Activated CD8-positive, alpha-beta T cell treated with anti-CD3 and anti-CD28 coated beads, Interleukin-2, amount 10 ng/mL, durations not matched to agents 7 days and 5 days (primary cell): ENCODE results near the gene EVC. TPM values are rescaled to one million over a fixed set of nuclear protein-coding genes. Genes with fewer than 3 reads are reported as not detected.

Experiments used
- ATAC-seq: fragments of 150-1000 bp; cut with Tn5 transposase; one replicate; pipeline ENCODE4 v1.10.0; 2021; ENCODE audit warnings: moderate library complexity
- CTCF ChIA-PET: fragments of 350-600 bp; sonication (Branson Sonifier 250); formaldehyde crosslinking; loops from one replicate; lab custom pipeline; 2021; ENCODE audit warnings: antibody characterized with exemption; lab: Charles Lee
- POLR2A ChIA-PET: fragments of 350-600 bp; sonication (Branson Sonifier 250); formaldehyde crosslinking; loops from one replicate; lab custom pipeline; 2021; ENCODE audit warnings: antibody characterized with exemption; lab: Charles Lee
- DNase-seq: peaks from one replicate; pipeline ENCODE4 v3.0.0-alpha.2; 2020
- H3K27ac Mint-ChIP-seq: one replicate; pipeline ENCODE4 v1.8.0; 2021; ENCODE audit warnings: mild to moderate bottlenecking, mixed read lengths
- H3K27me3 Mint-ChIP-seq: one replicate; pipeline ENCODE4 v1.8.0; 2021; ENCODE audit warnings: low read depth, mixed read lengths
- H3K36me3 Mint-ChIP-seq: one replicate; pipeline ENCODE4 v1.8.0; 2021; ENCODE audit warnings: low read depth, mixed read lengths
- H3K4me1 Mint-ChIP-seq: one replicate; pipeline ENCODE4 v1.8.0; 2021; ENCODE audit warnings: low read depth, mixed read lengths
- H3K4me3 Mint-ChIP-seq: one replicate; pipeline ENCODE4 v1.8.0; 2021; ENCODE audit warnings: mild to moderate bottlenecking, mixed read lengths
- H3K9me3 Mint-ChIP-seq: one replicate; pipeline ENCODE4 v1.8.0; 2022; ENCODE audit warnings: mixed read lengths; ENCODE audit not compliant: insufficient read depth
- total RNA-seq, 2 experiments: library from RNA; stranded (reverse); gene quantifications; one replicate each; pipeline ENCODE4 v1.2.3, GENCODE V29; 2021

Gene EVC
- total RNA-seq, 2 experiments from 2014 or later = 1.7 to 1.9 TPM

DNA sequence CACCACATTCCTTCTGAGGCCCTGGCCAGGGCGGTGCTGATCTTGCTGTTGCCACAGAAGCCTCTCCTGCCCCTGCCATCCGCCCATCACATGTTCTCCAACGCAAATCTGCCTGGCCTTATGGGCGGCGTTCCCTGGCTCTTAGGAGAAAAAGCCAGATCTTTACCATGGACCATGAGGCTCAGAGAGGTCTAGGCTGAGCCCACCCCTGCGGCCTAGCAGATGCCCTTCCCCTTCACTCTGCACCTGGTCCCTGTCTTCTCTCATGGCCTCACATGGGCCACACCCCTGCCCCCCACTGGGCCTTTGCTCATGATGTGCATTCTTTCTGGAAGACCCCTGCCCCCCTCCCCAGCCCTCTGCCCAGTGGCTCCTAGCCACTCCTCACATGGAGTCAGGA lies 103.4 kb downstream of the EVC start:
- Mint-ChIP-seq H3K9me3 (no peaks in the 10 kb centered on the region), H3K36me3 (no peaks in the 10 kb centered on the region), H3K27ac (no peak overlapping the region), H3K4me3 (no peak overlapping the region), H3K4me1 (no peaks in the 10 kb centered on the region), H3K27me3 (no peaks in the 10 kb centered on the region)
- ATAC-seq (no peak), DNase-seq (no peak)
- ChIA-PET POLR2A (no interaction called here), CTCF (no interaction called here)

- POLR2A ChIA-PET = no interaction called here
- CTCF ChIA-PET = no interaction called here
- no peak overlapping the region for H3K4me3 Mint-ChIP-seq
- no peaks in the 10 kb centered on the region for H3K27me3 Mint-ChIP-seq
- H3K9me3 Mint-ChIP-seq = no peaks in the 10 kb centered on the region
- no peaks in the 10 kb centered on the region for H3K36me3 Mint-ChIP-seq
- ATAC-seq (no peak), DNase-seq (no peak)
- no peaks in the 10 kb centered on the region for H3K4me1 Mint-ChIP-seq
- H3K27ac Mint-ChIP-seq = no peak overlapping the region
Observed at GRCh38 chr4:5815641-5816040, 104.6 kb downstream of the EVC start.

DNA sequence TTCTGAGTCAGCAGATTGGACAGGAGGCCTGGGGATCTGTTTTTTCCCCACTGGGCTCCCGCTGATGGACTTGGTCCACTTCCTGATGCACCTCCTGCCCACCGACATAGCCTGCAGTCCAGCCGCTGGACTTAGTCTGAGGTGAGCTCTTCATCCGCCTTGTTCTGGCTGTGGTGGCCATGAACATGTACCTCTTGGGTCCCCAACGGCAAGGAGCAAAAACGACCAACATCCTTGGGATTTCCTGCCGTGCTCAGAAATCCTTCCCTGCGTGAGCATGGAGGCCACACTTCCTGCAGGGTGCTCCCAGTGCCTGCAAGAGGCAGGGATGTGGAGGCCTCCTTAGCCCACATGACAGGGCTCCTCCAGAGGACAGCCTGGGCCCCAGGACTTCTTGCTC lies 105.1 kb downstream of the EVC start:
- POLR2A ChIA-PET = no interaction called here
- H3K9me3 Mint-ChIP-seq = no peaks in the 10 kb centered on the region
- H3K4me3 Mint-ChIP-seq = no peak overlapping the region
- DNase-seq (no peak), ATAC-seq (no peak)
- no peaks in the 10 kb centered on the region for H3K27me3 Mint-ChIP-seq
- CTCF ChIA-PET = no interaction called here
- no peaks in the 10 kb centered on the region for H3K36me3 Mint-ChIP-seq
- H3K4me1 Mint-ChIP-seq = no peaks in the 10 kb centered on the region
- no peak overlapping the region for H3K27ac Mint-ChIP-seq

DNA sequence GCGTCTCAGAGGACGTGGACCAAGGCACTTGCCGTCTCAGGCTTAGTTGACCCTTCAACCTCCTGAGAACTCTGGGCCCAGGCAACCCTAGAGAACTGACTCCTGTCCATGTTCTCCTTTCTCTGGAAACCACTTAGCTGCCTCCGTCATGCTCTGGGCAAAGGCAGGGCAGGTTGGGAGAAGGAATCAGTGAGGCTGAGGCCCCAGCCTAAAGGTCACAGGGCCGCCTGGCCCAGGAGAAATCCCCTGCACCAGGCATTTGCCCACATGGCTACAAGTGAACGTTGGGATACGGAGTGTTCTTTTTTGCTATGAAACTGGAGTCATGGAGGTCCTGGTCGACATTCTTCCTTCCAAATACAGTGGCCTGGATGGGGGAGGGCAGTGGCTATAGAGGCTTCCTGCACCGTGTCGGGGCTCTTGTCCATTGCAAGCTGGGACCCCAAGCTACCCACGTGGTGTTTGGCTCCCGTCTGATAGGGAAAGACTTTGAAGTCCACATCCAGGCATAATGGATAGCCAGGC lies 105.9 kb downstream of the EVC start:
- Mint-ChIP-seq H3K36me3 (no peaks in the 10 kb centered on the region), H3K9me3 (no peaks in the 10 kb centered on the region), H3K4me1 (no peaks in the 10 kb centered on the region), H3K4me3 (no peak overlapping the region), H3K27me3 (no peaks in the 10 kb centered on the region), H3K27ac (no peak overlapping the region)
- DNase-seq = no peak
- ChIA-PET CTCF (no interaction called here), POLR2A (no interaction called here)
- no peak for ATAC-seq

- Mint-ChIP-seq H3K36me3 (no peaks in the 10 kb centered on the region), H3K4me3 (no peak overlapping the region), H3K27me3 (no peaks in the 10 kb centered on the region), H3K4me1 (peaks cover 20% of the 10 kb centered on the region), H3K27ac (no peak overlapping the region), H3K9me3 (no peaks in the 10 kb centered on the region)
- ChIA-PET CTCF (interaction anchor here (0.8 to 1.9 kb wide), 2 partner anchors 9 to 158 kb away, joined by 3 to 6 read pairs; no protein-coding TSS in a partner anchor), POLR2A (no interaction called here)
- no peak for DNase-seq
- no peak for ATAC-seq
Observed at GRCh38 chr4:5821665-5822358, 110.8 kb downstream of the EVC start.

DNA sequence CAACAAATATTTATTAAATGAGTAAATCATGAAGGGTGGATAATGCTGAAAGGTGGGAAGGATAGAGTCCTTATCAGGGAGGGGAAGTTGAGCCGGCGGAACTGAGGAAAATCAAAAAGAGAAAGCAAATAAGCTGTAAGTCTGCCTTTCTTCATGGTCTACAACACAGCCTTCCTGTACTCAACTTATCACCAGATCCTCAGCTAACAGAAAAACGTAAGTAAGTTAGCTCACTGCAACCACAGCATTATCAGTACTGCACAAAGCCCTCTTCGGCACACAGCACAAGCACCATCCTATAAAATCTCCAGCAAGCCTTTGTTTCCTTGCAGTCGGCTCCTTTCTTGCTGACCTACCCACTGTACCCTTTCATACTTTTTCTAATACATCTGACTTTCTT lies 111.6 kb downstream of the EVC start:
- H3K4me1 Mint-ChIP-seq = peaks cover 28% of the 10 kb centered on the region
- ChIA-PET CTCF (interaction anchor here (0.8 to 1.9 kb wide), 2 partner anchors 10 to 157 kb away, joined by 3 to 6 read pairs; no protein-coding TSS in a partner anchor), POLR2A (no interaction called here)
- no peak for ATAC-seq
- H3K27me3 Mint-ChIP-seq = peaks cover 2% of the 10 kb centered on the region
- H3K36me3 Mint-ChIP-seq = no peaks in the 10 kb centered on the region
- no peak for DNase-seq
- H3K9me3 Mint-ChIP-seq = no peaks in the 10 kb centered on the region
- no peak overlapping the region for H3K4me3 Mint-ChIP-seq
- H3K27ac Mint-ChIP-seq = no peak overlapping the region

GRCh38 chr4:5823542-5824211 lies 112.7 kb downstream of the EVC start:
- ATAC-seq (no peak), DNase-seq (no peak)
- H3K4me3 Mint-ChIP-seq = no peak overlapping the region
- POLR2A ChIA-PET = no interaction called here
- peaks cover 4% of the 10 kb centered on the region for H3K27me3 Mint-ChIP-seq
- H3K9me3 Mint-ChIP-seq = no peaks in the 10 kb centered on the region
- H3K27ac Mint-ChIP-seq = no peak overlapping the region
- peaks cover 28% of the 10 kb centered on the region for H3K4me1 Mint-ChIP-seq
- CTCF ChIA-PET = interaction anchor here (1.0 to 1.9 kb wide), 2 partner anchors 11 to 47 kb away, joined by 3 to 6 read pairs; no protein-coding TSS in a partner anchor
- no peaks in the 10 kb centered on the region for H3K36me3 Mint-ChIP-seq

DNA sequence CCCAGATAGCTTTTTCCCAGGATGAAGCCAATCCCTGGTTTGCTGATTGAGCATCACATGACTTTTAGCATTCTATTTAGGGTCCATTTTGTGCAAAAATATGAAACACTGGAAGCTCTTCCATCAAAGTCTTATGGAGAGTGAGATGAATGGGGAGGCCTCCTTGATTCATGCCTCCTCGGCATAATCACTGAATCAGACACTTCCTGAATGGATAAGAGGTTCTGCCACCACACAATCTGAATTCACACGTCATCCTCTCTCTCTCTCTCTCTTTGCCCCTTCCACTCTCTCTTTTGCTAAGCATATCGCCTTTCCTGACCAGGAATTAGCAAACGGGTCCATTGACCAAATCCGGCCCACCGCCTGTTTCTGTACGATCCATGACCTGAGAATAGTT lies 113.2 kb downstream of the EVC start:
- peaks cover 4% of the 10 kb centered on the region for H3K27me3 Mint-ChIP-seq
- no peak for DNase-seq
- POLR2A ChIA-PET = no interaction called here
- ATAC-seq = no peak
- no peaks in the 10 kb centered on the region for H3K36me3 Mint-ChIP-seq
- no peak overlapping the region for H3K27ac Mint-ChIP-seq
- CTCF ChIA-PET = interaction anchor here (1.0 kb wide), 1 partner anchor 46 kb away, joined by 3 read pairs; no protein-coding TSS in a partner anchor
- no peak overlapping the region for H3K4me3 Mint-ChIP-seq
- H3K9me3 Mint-ChIP-seq = no peaks in the 10 kb centered on the region
- H3K4me1 Mint-ChIP-seq = peaks cover 28% of the 10 kb centered on the region

DNA sequence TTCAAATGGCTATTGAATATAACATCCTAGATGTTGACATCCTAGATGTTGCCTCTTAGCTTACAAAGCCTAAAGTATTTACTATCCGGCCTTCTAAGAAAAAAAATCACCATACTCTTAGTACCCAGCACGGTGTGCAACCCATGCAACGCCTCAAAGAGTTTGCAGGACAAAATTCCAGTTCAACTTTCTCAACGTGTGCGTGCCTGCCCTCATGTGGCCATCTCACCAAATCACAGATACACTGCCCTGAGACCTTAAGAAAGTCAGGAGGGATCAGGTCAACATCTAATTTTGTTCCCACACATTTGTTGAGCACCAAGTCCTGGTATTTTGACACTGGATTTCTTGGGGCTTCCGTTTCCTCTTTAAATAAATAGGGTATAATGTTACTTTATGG lies 113.6 kb downstream of the EVC start:
- Mint-ChIP-seq H3K9me3 (no peaks in the 10 kb centered on the region), H3K36me3 (no peaks in the 10 kb centered on the region), H3K4me1 (peaks cover 28% of the 10 kb centered on the region), H3K27ac (no peak overlapping the region), H3K4me3 (no peak overlapping the region), H3K27me3 (peaks cover 6% of the 10 kb centered on the region)
- DNase-seq (no peak), ATAC-seq (no peak)
- CTCF ChIA-PET = interaction anchor here (1.0 kb wide), 1 partner anchor 46 kb away, joined by 3 read pairs; no protein-coding TSS in a partner anchor
- POLR2A ChIA-PET = no interaction called here

DNA sequence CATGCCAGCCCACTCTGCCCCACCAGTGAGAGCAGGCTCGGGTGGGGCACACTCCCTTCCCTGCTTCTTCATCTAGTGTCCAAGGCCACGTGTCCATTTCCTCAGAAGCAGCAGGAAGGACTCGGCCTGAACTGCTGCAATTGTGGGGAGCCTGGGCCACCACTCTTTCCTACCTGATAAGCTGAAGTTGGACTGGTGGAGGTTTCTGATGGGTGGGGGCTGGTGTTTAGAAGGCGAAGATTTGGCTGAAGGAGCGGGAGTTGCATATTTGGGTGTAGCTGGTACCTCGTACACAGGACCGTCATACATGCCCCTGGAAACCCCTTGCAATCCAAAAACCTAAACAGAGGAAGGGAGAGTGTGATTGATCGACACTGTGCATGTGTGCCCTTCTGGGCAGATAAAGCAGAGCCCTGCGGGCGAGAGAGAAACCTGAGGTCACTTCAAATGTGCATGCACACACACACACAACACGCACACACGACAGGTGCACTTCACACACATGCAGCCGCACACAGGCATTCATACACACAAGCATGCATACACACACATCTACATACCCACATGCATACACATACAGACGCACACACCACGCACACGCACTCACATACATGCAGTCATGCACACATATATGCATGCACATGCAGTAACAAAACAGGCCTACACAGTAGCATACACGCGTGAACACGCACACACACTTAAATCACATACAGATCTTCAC lies 114.5 kb downstream of the EVC start:
- Mint-ChIP-seq H3K9me3 (no peaks in the 10 kb centered on the region), H3K27ac (no peak overlapping the region), H3K36me3 (no peaks in the 10 kb centered on the region), H3K27me3 (peaks cover 7% of the 10 kb centered on the region), H3K4me1 (peaks cover 28% of the 10 kb centered on the region), H3K4me3 (no peak overlapping the region)
- ChIA-PET POLR2A (no interaction called here), CTCF (no interaction called here)
- DNase-seq = no peak
- ATAC-seq = no peak

GRCh38 chr4:5826437-5827107 lies 115.6 kb downstream of the EVC start:
- ATAC-seq (no peak), DNase-seq (no peak)
- CTCF ChIA-PET = interaction anchor here (1.4 kb wide), 1 partner anchor 14 kb away, joined by 4 read pairs; no protein-coding TSS in a partner anchor
- no peak overlapping the region for H3K27ac Mint-ChIP-seq
- H3K4me3 Mint-ChIP-seq = no peak overlapping the region
- no peaks in the 10 kb centered on the region for H3K36me3 Mint-ChIP-seq
- POLR2A ChIA-PET = no interaction called here
- H3K9me3 Mint-ChIP-seq = no peaks in the 10 kb centered on the region
- H3K4me1 Mint-ChIP-seq = peaks cover 28% of the 10 kb centered on the region
- H3K27me3 Mint-ChIP-seq = peaks cover 7% of the 10 kb centered on the region
